Myocyte (in vitro differentiated cells): ENCODE measurements around the gene SPG21. TPM values are rescaled to one million over a fixed set of nuclear protein-coding genes. Genes with fewer than 3 reads are reported as not detected.
"Not testable (repeated sequence)": the region's sequence is repeated elsewhere in the genome, so short reads cannot be mapped to it uniquely, and the experiment has no call there.

Source experiments
- DNase-seq: peaks from one replicate; pipeline ENCODE4 v3.0.0-alpha.2; 2012; ENCODE audit warnings: low read depth
- polyA plus RNA-seq: library from polyadenylated mRNA; unstranded; fragments of >200 nt; gene quantifications from one replicate; pipeline ENCODE4 v1.2.1, GENCODE V29; 2012; ENCODE audit warnings: missing spikeins
- total RNA-seq: library from RNA; depleted of rRNA; stranded (reverse); fragments of >200 nt; gene quantifications from 2 replicates; pipeline ENCODE4 v1.2.3, GENCODE V29; 2014

The SPG21 gene
- total RNA-seq, result 127 and 141 TPM in 2 replicates
- polyA plus RNA-seq, result 90.8 TPM

- DNase-seq, result peak; percentile 94
Observed at GRCh38 chr15:64989416-64990167, at the start of gene SPG21. SPG21 (minus strand) TSS chr15:64989914; CDS start chr15:64983569, 6,345 bp downstream.

- DNase-seq, result no peak
Observed at GRCh38 chr15:65038836-65039235, 49.1 kb upstream of the SPG21 start.

DNA sequence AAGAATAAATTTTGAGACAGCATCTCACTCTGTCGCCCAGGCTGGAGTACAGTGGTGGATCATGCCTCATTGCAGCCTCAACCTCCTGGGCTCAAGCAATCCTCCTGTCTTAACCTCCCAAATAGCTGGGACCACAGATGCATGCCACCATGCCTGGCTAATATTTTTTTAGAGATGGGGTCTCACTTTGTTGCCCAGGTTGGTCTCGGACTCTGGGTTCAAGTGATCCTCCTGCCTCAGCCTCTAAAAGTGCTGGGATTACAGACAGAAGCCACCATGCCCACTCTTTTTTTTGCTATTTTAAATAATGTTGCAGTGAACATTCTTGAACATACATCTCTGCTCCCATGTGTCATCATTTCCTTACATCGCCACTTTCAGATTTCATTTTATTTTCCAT lies 48.7 kb upstream of the SPG21 start:
- DNase-seq, result no peak

- DNase-seq, result no peak
Observed at GRCh38 chr15:65037309-65037708, 47.6 kb upstream of the SPG21 start.

DNA sequence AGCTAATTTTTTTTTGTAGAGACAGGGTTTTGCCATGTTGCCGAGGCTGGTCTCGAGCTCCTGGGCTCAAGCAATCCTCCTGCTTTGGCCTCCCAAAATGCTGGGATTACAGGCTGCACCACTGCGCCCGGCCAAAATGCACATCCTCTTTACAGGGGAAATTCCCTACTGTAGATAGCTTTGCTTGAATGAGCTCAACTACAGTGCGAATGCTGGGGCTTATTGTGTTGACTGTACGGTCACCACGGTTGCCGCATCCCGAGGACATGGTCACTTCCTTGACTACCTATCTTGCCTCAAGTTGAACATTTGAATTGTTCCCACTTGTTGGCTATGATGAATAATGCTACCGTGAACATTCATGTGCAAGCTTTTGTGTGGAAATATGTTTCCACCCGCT lies 45.0 kb upstream of the SPG21 start:
- no peak for DNase-seq

DNA sequence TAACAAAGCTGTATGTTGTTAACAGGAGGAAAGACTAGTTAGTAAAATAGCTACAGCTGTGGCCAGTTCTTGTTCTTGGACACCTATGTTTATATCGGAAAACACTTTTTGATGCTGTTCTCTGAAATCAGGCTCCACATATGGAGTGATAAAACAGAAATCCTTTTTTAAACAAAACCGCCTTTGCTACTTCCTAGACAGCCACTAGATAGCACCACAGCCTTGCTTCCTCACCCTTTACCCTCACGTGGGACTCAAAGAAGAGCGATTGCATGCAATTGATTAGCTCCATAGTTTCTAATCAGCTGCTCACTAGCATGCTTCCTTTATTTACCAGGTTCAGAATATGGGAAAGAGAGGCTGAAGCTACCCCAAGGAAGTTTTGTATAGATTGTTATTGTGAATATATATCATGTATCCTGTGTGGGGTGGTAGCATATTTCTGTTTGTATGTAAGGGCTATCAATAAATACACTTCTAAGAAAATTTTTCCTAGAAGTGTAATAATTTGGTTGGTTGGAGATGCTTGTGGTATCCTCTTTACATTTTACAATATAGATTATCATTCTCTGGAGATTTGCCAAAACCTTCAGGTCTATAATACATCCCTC lies 44.0 kb upstream of the SPG21 start:
- DNase-seq, result peak; percentile 49

- peak; percentile 78 for DNase-seq
Observed at GRCh38 chr15:65032801-65033537, 43.3 kb upstream of the SPG21 start.

DNA sequence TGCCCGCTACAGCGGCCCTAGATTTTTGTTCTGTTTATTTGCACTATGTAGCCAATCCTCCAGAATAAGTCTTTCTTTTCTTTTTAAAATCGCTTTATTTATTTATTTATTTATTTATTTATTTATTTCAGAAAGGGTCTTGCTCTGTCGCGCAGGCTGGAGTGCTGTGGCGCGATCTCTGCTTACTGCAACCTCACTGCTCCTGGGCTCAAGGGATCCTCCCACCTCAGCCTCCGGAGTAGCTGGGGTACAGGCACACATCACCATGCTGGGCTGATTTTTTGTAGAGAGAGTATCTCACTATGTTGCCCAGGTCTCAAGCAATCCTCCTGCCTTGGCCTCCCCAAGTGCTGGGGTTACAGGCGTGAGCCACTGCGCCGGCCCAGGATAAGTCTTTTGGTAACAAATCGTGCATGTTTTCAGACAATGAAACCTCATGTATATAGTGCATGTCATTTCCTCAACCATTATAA lies 40.1 kb upstream of the SPG21 start:
- no peak for DNase-seq

DNA sequence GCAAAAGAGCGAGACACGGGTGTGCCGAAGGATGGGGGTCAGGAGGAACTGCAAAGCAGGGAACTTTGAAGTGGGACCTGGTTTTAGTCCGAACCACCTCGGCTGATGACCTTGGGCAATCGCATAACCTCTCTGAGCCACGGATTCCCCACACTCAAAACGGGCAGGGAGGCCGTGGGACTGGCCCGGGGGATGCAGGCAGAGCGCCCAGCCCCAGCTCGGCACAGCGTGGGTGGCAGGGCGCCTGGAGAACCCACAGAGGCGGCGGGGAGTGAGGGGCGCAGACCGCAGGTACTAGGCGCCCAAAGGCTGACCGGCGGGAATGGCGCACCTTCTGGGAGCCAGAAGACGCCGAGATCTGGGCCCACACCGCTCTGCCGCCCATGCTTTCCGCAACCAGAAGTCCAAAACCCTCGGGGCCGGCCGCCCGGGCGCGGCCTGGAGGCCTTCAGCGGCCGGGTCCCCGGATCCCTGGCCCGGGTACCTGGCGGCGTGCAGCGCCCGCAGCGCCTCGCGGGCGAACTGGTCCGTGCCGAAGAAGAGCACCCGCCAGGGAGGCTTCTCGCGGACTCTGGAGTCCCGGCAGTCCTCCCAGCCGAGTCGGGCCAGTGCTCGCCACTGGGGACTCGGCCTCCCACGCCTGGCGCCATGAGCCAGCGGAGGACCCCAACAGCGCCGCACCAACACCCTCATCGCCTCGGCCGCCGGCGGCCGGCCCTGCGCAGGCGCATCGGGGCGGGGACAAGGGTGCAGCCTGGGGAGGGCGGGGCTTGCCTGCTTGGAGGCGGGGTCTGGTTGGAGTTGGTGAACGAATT lies 39.4 kb upstream of the SPG21 start, which contains the start of gene MTFMT:
Gene MTFMT (minus strand): TSS at position 719 of the 815 bp plus-strand sequence. CDS start 26 bp downstream, at position 693.
- DNase-seq, result peak; percentile 90

GRCh38 chr15:65028338-65028737 lies 38.6 kb upstream of the SPG21 start:
- DNase-seq, result no peak

GRCh38 chr15:65027593-65027992 lies 37.9 kb upstream of the SPG21 start:
- no peak for DNase-seq

GRCh38 chr15:65026756-65027155 lies 37.0 kb upstream of the SPG21 start:
- DNase-seq, result no peak

GRCh38 chr15:65021488-65021887 lies 31.8 kb upstream of the SPG21 start:
- no peak for DNase-seq

DNA sequence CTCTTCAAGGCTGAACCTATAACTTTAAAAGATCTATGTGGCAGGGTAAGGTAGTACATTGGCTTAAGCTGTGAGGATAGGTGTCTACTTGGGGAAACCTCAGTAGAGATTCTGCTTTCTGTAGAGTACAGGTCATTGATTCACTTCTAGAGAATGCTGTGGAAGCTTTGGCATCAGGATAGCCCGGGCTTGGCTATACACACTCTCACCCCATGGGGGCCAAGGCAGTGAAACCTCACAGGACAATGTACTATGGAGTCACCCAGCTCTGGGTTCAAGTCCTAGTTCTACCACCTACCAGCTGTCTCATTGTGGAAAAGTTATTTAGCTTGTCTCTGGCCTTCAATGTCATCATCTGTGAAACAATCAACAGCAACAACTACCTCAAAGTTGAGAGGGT lies 30.7 kb upstream of the SPG21 start:
- no peak for DNase-seq

DNA sequence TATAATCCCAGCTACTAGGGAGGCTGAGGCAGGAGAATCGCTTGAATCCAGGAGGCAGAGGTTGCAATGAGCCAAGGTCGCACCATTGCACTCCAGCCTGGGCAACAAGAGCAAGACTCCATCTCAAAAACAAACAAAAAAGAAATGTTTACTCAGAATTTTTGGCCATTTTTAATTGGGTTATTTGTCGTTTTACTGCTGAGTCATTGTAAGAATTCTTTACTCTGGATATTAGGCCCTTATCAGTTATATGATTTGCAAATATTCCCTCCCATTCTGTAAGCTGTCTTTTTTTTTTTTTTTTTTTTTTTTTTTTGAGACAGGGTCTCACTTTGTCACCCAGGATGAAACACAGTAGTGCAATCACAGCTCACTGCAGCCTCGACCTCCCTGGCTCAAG lies 21.5 kb upstream of the SPG21 start:
- DNase-seq, result not testable (repeated sequence)

GRCh38 chr15:65008983-65009382 lies 19.3 kb upstream of the SPG21 start:
- peak; percentile 27 for DNase-seq

DNA sequence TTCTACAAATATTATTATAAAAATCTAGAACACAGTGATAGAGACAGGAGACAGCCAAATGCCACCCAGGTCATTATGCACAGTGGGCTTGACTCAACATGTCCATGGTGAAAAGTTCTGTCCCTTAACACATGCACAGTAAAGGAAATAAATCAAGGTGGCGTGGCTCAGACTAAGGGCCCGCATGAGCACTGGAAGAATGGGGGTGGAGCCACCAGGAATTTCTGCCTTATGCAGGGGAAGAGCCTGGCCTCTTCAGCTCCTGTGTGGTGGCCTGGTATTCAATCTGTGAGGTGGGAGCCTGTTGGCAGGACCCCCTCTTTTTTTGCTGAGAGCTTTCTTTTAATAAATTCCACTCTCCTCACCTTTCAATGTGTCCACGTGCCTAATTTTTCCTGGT lies 17.2 kb upstream of the SPG21 start:
- DNase-seq, result no peak

DNA sequence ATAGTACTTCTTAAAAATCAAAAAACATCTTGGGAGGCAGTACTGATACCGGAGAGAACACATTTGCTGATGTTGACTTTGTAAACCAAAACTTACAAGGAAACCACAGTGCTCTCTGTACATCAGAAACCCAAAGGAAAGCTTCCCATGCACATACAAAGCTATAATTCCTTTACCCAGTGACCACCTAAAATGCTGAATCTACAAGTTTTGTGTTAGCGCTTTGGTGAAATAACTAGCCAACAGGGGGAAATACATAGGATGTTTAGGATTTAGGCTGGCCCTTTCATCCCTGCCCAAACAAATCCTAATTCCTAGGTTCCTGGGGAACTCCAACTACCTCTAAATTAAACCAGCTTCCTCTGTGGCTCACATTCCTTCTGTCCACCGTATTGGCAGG lies 15.3 kb upstream of the SPG21 start:
- no peak for DNase-seq

DNA sequence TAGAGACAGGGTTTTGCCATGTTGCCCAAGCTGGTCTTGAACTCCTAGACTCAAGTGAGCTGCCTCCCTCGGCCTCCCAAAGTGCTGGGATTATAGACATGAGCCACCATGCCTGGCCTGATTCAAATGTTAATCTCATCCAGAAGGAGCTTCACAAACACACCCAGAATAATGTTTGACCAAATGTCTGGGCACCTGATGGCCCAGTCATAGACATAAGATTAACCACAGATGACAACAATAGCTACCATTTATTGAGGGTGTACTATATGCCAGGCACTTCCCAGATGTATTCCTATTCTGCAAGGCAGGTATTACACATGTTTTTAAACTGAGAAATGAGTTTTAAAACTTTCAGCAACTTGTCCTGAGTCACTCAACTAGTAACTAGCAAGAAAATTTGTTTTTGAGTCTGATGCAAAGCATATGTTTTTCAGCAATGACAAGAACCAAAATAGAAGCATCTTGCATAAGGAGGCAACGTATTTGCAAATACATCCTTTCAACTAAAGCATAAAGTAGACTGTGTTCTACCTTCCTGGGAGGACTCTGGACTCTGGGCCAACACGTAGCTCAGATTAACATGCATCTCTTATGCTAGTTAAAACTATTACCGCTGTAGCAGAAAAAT lies 8.1 kb upstream of the SPG21 start:
- DNase-seq, result no peak

DNA sequence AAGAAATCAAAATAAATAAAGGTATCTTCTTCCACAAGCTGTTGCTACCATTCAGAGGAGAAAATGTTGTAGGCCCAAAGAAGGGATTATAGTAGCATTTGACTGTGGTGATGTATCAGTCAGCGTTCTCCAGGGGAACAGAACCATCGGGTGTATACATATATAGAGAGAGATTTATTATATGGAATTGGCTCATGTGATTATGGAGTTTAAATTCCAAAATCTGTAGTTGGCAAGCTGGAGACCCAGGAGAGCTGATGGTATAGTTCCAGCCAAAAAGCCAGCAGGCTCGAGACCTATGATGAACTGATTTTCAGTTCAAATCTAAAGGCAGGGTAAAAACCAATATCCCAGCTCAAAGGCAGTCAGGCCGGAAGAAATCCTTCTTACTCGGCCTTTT lies 7.4 kb upstream of the SPG21 start:
- DNase-seq, result no peak

GRCh38 chr15:64993290-64993689 lies 3.6 kb upstream of the SPG21 start:
- no peak for DNase-seq
